ES-I3 (cell line): Measurements from ENCODE around the gene TMEM273.

Experiments used
- H3K36me3 ChIP-seq: 2 replicates; pipeline ENCODE4 v1.6.1; 2013; ENCODE audit warnings: mild to moderate bottlenecking, low read length, control low read depth, moderate library complexity; ENCODE audit not compliant: insufficient read depth
- H3K4me1 ChIP-seq: 2 replicates; pipeline ENCODE4 v1.6.1; 2013; ENCODE audit warnings: mild to moderate bottlenecking, control low read depth, low read length; ENCODE audit not compliant: insufficient read depth
- H3K9ac ChIP-seq: 2 replicates; pipeline ENCODE4 v1.6.1; 2013; ENCODE audit warnings: low read depth, mild to moderate bottlenecking, low read length, moderate library complexity
- H3K9me3 ChIP-seq: 2 replicates; pipeline ENCODE4 v1.6.1; 2013; ENCODE audit warnings: mild to moderate bottlenecking, low read length, moderate library complexity; ENCODE audit not compliant: control insufficient read depth, insufficient read depth

The TMEM273 gene, protein sequence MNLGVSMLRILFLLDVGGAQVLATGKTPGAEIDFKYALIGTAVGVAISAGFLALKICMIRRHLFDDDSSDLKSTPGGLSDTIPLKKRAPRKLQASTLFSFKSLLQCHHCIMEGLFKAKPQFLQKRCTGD

DNA sequence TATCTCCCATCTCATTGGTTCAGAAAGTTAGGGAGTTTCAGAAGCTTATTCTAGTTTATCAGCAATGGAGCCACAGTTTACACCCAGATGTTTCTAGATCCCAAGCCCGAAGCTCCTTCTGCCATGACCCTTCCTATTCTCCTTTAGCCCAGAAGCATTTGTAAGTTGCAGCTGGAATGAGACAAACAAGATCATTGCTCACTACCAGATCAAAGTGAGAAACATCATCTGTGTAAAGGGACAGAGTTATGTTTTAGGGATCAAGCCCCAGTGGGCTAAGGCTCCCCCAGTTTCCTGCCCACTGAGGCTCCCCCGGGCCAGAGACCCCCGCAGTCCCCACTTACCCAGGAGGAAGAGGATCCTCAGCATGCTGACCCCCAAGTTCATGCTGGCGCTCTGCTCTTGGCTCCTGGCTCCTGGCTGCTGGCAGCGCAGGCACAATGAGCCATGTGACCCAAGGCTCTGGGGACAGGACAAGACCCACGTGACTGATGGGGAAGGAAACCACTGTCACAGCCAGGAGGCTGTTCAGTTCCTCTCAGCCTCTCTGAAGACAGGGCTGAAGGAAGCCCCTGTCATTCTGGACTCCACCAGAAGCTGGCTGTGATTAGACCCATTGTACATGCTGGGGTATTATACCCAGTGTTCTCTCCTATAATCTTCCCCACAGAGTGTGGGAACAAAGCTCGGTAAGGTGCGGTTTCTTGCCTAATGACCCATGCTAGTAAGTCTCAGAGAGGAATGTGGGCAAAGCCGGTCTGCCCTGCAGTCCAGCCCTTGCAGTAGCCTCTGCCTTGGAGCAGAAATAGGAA, at the start of gene TMEM273:
TMEM273 (minus strand) TSS at position 442 of the 812 bp plus-strand sequence; CDS start at position 387, 55 bp downstream.
- no peaks in the 10 kb centered on the region for H3K9me3 ChIP-seq
- H3K36me3 ChIP-seq = no peaks in the 10 kb centered on the region
- no peaks in the 10 kb centered on the region for H3K4me1 ChIP-seq
- no peak within 1 kb of the TSS for H3K9ac ChIP-seq

DNA sequence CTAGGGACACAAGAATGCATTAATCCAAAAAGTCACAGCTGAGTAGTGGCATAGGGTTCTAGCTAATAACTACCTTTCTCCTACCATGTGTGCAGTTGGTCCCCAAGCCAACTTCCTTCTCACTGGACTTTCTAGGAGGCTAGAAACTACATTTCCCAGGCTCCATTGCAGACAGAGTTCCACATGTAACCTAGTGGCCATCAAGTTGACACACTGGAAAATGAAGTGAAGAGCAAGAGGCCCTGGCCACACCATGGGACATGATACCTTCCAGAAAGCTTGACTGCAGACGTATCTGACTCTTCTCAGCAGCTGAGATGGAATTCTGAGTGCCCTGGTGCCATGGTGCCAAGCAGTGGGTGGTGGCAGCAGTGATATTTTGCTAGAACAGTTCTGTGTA, 49.8 kb upstream of the TMEM273 start:
- Histone ChIP-seq H3K9ac (no peak overlapping the region), H3K4me1 (peaks cover 3% of the 10 kb centered on the region; the same call in 1 of the 2 replicates), H3K9me3 (no peaks in the 10 kb centered on the region), H3K36me3 (no peaks in the 10 kb centered on the region)

DNA sequence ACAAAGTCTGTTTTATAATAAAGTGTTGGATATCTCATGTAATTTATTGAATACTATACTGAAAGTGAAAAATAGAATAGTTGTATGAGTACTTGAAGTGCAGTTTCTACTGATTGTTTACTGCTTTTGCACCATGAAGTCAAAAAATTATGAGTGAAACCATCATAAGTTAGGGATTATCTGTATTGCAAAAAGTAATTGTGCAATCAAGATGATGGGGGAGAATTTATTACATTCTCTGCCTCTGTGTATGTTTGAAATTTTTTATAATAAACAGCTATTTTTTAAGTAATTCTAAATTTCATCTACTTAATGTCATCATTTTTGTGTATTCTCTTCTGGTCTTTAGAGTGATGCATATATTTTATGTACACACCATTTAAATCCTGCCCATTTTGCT, 47.2 kb upstream of the TMEM273 start:
- Histone ChIP-seq H3K4me1 (no peaks in the 10 kb centered on the region), H3K36me3 (no peaks in the 10 kb centered on the region), H3K9me3 (no peaks in the 10 kb centered on the region)

DNA sequence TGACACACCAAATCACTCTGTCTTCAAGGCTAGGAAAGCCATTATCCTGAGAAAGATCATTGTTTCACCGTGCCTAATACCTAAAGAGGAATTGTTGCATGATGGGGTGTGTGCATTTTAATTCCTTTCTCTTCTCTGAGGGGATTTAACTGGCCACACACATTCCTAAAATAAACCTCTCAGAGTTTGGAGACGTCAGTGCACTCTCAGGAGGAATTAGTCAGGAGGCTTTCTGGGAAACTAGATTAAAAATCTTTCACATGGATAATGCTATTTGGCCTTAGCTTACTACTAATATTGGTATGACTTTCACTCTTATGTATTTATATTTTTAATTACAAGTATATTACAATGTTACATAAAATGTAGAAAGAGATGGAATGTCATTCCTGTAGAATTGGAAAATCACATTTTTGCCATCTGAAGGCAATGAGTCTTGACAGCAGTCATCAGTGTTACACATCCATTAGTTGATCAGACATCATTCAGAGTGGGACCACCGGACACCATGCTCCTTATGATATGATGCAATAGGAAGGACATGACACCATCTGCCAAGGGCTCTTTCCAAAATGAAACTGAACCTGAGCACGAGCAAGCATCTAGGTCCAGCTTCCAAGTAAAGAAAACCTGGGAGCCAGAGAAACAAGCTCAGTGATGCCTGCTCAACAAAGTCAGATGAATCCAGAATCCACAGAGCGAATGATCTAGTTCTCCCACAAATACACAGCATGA, 43.1 kb upstream of the TMEM273 start:
- H3K4me1 ChIP-seq = no peaks in the 10 kb centered on the region
- H3K9me3 ChIP-seq = no peaks in the 10 kb centered on the region
- H3K36me3 ChIP-seq = no peaks in the 10 kb centered on the region
- H3K9ac ChIP-seq = no peak overlapping the region

More for the DNA sequence above, 47.2 kb upstream of the TMEM273 start:
- H3K9ac ChIP-seq = no peak overlapping the region

DNA sequence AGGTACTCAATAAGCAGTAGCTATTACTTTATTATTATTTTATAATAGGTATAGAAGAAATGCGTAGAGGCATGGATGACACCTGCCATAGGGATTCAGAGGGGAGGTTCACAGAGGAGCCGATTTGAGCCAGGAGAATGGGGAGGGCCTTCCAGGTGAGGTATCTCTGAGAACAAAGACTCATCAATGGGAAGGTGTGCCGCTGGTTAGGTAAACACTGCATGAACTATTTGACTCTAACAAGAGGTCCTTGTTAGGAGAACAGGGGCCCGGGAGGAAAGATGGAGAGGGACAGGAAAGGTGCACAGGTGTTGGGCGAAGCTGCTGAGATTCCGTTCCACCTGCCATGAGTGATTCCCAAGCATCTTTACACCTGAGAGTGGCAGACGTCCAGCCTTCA, 41.8 kb upstream of the TMEM273 start:
- no peak overlapping the region for H3K9ac ChIP-seq
- no peaks in the 10 kb centered on the region for H3K36me3 ChIP-seq
- no peaks in the 10 kb centered on the region for H3K4me1 ChIP-seq
- no peaks in the 10 kb centered on the region for H3K9me3 ChIP-seq

DNA sequence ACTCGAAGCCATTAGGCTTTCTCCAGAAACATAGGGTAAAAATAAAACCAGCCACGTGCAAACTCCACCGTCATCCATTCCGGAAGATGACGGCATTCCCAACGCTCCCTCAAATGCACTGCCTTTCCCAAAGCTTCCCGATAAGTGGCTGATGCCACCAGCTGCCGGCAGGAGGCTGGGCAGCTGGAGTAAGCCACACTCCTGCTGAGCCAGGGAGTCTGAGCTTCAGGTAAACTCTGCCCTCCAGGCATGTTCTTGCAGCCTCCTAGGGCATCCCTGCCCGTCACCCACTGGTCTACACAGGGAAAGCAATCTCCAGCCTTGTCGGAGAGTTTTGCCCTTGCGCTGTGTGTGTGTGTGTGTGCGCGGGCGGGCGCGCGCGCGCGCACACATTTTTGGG, 40.5 kb upstream of the TMEM273 start:
- H3K4me1 ChIP-seq = no peaks in the 10 kb centered on the region
- no peaks in the 10 kb centered on the region for H3K9me3 ChIP-seq
- H3K9ac ChIP-seq = no peak overlapping the region
- no peaks in the 10 kb centered on the region for H3K36me3 ChIP-seq

DNA sequence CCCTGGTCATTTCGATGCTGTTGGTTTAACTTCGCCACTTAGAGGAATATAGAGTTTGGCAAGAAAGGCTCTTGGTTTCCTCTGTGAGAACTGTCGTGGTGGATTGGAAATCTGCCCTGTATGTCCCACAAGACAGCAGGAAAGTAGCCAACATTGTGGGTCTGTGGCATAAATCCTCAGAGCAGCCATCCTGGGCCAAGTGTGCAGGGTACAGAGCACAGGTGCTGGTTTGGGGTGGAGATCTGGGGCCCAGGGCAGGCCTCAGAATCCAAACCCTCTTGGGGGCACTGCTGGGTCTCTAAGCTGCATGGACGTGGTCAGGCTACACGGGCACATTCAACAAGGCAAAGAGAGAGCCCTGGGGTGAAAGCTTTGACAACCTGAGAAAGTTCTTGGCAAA, 39.2 kb upstream of the TMEM273 start:
- Histone ChIP-seq H3K36me3 (no peaks in the 10 kb centered on the region), H3K4me1 (no peaks in the 10 kb centered on the region), H3K9ac (no peak overlapping the region), H3K9me3 (no peaks in the 10 kb centered on the region)

DNA sequence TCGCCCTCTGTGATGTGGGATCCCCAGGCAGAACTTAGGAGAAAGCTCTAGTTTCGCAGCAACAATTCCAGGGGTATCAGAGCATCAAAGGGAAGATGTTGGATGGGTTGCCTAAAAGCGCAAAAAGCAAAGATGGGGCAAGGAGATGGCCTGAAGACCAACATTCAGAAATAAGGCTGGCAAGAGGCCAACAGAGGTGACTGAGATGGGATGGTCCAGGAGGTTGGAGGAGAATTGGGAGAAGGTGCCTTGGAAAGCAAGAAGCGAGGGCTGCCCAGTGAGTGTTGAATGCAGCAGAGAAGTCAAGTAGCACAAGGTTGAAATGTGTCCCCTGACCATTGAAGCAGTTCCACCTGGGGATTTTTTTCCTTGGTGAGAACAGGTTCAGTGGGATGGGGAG, 38.4 kb upstream of the TMEM273 start:
- Histone ChIP-seq H3K9me3 (no peaks in the 10 kb centered on the region), H3K9ac (no peak overlapping the region), H3K36me3 (no peaks in the 10 kb centered on the region), H3K4me1 (no peaks in the 10 kb centered on the region)

DNA sequence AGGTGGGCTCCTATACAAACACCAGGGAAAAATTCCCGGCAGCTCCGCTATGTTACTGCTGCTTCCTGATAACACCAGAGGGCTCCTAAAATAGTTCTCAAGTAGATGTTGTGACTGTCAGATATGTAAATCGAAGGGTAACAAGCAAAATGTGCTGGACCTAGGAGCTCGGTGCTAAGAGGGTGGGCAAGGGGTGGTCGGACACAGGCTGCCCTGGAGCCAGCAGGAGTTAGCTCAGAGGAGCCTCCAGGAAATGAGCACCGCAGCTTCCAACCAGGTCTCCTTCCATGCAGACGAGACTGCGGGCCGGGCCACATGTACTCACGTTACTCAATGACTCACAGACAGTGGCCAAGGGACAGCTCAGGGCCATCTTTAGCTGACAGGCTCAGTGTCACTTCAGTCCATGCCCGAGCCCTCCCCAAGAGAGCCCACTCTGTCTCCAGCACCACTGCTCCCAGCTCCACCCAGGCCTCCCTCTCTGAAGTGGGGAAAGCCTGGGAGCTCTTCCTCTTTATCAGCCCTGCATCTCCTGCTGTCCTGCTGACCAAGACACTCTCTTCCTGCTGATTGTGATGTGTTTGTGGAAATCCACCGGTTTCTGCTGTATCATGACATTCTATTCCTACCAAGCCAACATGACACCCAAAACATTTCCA, 37.2 kb upstream of the TMEM273 start:
- Histone ChIP-seq H3K9me3 (no peaks in the 10 kb centered on the region), H3K36me3 (no peaks in the 10 kb centered on the region), H3K4me1 (no peaks in the 10 kb centered on the region), H3K9ac (no peak overlapping the region)

DNA sequence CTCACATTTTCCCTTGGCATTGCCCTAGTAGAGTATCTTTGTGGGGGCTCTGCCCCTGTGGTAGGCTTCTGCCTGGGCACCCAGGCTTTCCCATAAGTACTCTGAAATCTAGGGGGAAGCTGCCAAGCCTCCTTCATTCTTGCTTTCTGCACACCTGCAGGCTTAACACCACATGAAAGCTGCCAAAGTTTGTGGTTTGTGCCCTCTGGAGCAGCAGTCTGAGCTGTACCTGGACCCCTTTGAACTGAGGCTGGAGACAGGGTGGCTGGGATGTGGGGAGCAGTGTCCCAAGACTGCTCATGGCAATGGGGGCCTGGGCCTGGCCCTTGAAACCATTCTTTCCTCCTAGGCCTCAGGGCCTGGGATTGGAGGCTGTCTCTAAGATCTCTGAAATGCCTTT, 35.0 kb upstream of the TMEM273 start:
- no peak overlapping the region for H3K9ac ChIP-seq
- H3K36me3 ChIP-seq = no peaks in the 10 kb centered on the region
- H3K9me3 ChIP-seq = no peaks in the 10 kb centered on the region

DNA sequence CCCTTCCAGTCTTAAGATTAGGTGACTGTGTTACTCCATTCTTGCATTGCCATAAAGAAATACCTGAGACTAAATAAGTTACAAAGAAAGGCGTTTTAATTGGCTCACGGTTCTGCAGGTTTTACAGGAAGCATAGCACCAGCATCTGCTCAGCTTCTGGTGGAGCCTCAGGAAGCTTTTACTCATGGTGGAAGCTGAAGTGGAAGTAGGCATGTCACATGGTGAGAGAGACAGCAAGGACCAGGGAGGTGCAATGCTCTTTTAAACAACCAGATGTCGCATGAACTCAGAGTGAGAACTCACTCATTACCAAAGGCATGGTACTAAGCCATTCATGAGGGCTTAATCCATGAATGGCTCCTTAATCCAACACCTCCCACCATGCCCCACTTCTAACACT, 34.0 kb upstream of the TMEM273 start:
- no peaks in the 10 kb centered on the region for H3K36me3 ChIP-seq
- no peaks in the 10 kb centered on the region for H3K9me3 ChIP-seq
- H3K4me1 ChIP-seq = no peaks in the 10 kb centered on the region
- H3K9ac ChIP-seq = no peak overlapping the region

More for the DNA sequence above, 35.0 kb upstream of the TMEM273 start:
- no peaks in the 10 kb centered on the region for H3K4me1 ChIP-seq

DNA sequence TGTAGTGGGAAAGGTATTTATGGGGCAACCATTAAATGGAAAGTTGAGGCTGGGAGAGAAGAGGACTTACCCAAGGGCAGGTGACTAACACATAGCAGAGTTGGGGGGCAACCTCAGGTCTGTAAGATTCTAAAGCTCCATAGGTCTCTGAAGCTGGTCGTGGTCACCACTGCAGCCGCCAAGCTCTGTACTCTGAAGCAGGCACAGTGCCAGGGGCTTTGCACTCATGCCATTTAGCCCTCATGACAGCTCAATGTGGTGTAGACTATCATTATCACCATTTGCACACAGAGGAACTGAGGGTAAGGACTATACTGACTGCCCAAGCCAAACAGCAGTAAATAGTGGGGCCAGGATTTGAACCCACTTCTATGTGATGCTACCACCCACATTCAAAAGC, 32.5 kb upstream of the TMEM273 start:
- Histone ChIP-seq H3K36me3 (no peaks in the 10 kb centered on the region), H3K4me1 (no peaks in the 10 kb centered on the region), H3K9ac (no peak overlapping the region), H3K9me3 (no peaks in the 10 kb centered on the region)

DNA sequence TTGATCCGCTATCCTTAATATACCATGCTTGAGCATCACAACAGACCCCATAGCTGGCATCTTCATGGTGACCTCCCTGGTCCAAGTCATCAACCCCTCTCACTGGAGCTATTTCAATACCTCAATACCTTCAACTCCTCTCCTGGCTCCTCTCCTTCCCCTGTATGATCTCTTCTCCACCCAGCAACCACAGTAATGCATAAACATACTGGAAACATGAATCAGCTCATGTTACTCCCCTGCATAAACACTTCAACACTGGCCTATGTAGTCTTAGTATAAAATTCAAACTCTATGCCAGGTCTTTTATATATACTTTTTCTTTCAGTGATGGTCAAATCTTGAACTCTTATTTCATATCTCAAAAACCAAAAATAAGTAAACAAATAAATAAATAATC, 31.8 kb upstream of the TMEM273 start:
- Histone ChIP-seq H3K9me3 (no peaks in the 10 kb centered on the region; the same call in 1 of the 2 replicates), H3K4me1 (no peaks in the 10 kb centered on the region), H3K36me3 (no peaks in the 10 kb centered on the region), H3K9ac (no peak overlapping the region)

DNA sequence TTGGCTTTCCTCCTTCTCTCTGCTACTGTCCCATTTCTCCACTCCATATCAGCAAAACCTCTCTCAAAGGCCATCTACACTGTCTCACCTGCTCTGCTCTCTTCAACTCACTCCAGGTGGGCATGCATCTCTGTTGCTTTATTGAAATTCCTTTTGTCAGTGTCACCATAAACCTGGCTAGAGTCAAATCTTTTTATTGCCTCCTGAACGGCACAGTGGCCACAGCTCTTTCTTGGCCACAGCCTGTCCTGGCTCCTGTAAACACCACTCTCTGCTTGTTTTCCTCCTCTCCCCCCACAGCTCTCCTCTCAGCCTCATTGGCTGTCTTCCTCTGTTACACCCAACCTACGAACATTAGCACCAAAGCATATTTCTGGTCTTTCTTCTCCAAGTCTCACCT, 31.1 kb upstream of the TMEM273 start:
- H3K9ac ChIP-seq = no peak overlapping the region
- no peaks in the 10 kb centered on the region for H3K4me1 ChIP-seq
- no peaks in the 10 kb centered on the region for H3K36me3 ChIP-seq
- H3K9me3 ChIP-seq = no peaks in the 10 kb centered on the region; the same call in 1 of the 2 replicates
